ENCODE measurements around the gene ASXL1.
"Not testable (repeated sequence)": the region's sequence is repeated elsewhere in the genome, so short reads cannot be mapped to it uniquely, and the experiment has no call there.

Gene ASXL1

GRCh38 chr20:32368323-32368722 lies 10.2 kb downstream of the ASXL1 start:
- TF ChIP-seq, protein P1, sequence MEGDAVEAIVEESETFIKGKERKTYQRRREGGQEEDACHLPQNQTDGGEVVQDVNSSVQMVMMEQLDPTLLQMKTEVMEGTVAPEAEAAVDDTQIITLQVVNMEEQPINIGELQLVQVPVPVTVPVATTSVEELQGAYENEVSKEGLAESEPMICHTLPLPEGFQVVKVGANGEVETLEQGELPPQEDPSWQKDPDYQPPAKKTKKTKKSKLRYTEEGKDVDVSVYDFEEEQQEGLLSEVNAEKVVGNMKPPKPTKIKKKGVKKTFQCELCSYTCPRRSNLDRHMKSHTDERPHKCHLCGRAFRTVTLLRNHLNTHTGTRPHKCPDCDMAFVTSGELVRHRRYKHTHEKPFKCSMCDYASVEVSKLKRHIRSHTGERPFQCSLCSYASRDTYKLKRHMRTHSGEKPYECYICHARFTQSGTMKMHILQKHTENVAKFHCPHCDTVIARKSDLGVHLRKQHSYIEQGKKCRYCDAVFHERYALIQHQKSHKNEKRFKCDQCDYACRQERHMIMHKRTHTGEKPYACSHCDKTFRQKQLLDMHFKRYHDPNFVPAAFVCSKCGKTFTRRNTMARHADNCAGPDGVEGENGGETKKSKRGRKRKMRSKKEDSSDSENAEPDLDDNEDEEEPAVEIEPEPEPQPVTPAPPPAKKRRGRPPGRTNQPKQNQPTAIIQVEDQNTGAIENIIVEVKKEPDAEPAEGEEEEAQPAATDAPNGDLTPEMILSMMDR (IDR thresholded peaks at IDR 0.05; ENCODE audit: insufficient read depth, low read length, poor library complexity, severe bottlenecking): no peak
- DNase-seq (ENCODE audit: extremely low read depth, insufficient read length): no peak
- Histone ChIP-seq H3K27me3 (replicated peaks; ENCODE audit: control insufficient read depth, insufficient read depth, low read length) (no peaks in the 10 kb centered on the region), H3K36me3 (ENCODE audit: control insufficient read depth, insufficient read depth, low read length) (peaks cover 7% of the 10 kb centered on the region), H3K4me3 (replicated peaks; ENCODE audit: low read depth, low read length) (no peak overlapping the region)

GRCh38 chr20:32368925-32369324 lies 10.8 kb downstream of the ASXL1 start:
- DNase-seq (ENCODE audit: extremely low read depth, insufficient read length): no peak
- H3K27me3 ChIP-seq (replicated peaks; ENCODE audit: control insufficient read depth, insufficient read depth, low read length): no peaks in the 10 kb centered on the region
- peaks cover 7% of the 10 kb centered on the region for H3K36me3 ChIP-seq (ENCODE audit: control insufficient read depth, insufficient read depth, low read length)
- H3K4me3 ChIP-seq (replicated peaks; ENCODE audit: low read depth, low read length): no peak overlapping the region
- TF ChIP-seq, protein P1 (IDR thresholded peaks at IDR 0.05; ENCODE audit: insufficient read depth, low read length, poor library complexity, severe bottlenecking): no peak

DNA sequence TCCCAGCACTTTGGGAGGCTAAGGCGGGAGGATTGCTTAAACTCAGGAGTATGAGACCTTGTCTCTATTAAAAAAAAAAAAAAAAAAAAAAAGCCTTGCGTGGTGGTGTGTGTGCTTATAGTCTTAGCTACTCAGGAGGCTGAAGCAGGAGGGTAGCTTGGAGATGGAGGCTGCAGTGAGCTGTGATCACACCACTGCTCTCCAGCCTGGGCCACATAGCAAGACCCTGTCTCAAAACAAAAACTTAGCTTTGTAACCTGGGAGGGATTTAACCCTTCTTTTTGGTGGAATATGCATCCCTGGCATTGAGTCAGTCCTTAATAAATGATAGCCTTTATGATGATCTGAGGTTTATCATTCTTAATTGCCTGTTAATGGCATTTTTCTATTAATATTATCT lies 12.8 kb downstream of the ASXL1 start:
- TF ChIP-seq, protein P1 (IDR thresholded peaks at IDR 0.05; ENCODE audit: insufficient read depth, low read length, poor library complexity, severe bottlenecking): no peak
- no peak for DNase-seq (ENCODE audit: extremely low read depth, insufficient read length)
- H3K4me3 ChIP-seq (replicated peaks; ENCODE audit: low read depth, low read length): no peak overlapping the region
- no peaks in the 10 kb centered on the region for H3K27me3 ChIP-seq (replicated peaks; ENCODE audit: control insufficient read depth, insufficient read depth, low read length)
- peaks cover 7% of the 10 kb centered on the region for H3K36me3 ChIP-seq (ENCODE audit: control insufficient read depth, insufficient read depth, low read length)

DNA sequence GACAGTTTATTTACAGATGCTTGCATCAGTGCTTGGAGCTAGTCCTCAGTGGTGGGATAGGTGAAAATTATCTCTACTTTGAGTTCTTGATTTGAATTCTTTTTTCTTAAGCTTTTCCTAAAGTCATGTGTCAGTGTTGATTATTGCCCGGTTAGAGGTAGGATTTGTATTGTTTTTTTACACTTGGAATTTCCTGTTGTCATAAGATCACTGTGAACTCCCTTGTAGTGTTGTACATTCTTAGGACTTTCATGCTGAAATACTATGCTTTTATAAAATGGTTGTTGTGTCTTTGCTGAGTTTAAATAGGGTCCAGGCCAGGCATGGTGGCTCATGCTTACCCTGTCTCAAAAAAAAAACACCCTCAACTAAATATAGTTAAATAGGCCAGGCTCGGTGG lies 20.3 kb downstream of the ASXL1 start:
- no peaks in the 10 kb centered on the region for H3K27me3 ChIP-seq (replicated peaks; ENCODE audit: control insufficient read depth, insufficient read depth, low read length)
- H3K36me3 ChIP-seq (ENCODE audit: control insufficient read depth, insufficient read depth, low read length): peaks cover 4% of the 10 kb centered on the region
- H3K4me3 ChIP-seq (replicated peaks; ENCODE audit: low read depth, low read length): no peak overlapping the region
- TF ChIP-seq, protein P1 (IDR thresholded peaks at IDR 0.05; ENCODE audit: insufficient read depth, low read length, poor library complexity, severe bottlenecking): no peak
- DNase-seq (ENCODE audit: extremely low read depth, insufficient read length): no peak

DNA sequence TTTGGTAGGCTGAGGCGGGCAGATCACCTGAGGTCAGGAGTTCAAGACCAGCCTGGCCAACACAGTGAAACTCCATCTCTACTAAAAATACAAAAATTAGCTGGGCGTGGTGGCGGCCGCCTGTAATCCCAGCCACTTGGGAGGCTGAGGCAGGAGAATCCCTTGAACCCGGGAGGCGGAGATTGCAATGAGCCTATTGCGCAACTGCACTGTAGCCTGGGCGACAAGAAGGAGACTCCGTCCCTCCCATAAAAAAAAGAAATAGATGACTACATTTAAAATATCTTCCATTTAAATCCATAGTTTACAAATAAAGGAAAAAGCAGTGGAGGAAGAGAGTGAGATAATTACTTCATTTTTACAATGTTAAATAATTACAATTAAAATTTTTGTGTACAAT lies 21.9 kb downstream of the ASXL1 start:
- H3K4me3 ChIP-seq (replicated peaks; ENCODE audit: low read depth, low read length); H3K36me3 ChIP-seq (ENCODE audit: control insufficient read depth, insufficient read depth, low read length); DNase-seq (ENCODE audit: extremely low read depth, insufficient read length); H3K27me3 ChIP-seq (replicated peaks; ENCODE audit: control insufficient read depth, insufficient read depth, low read length): not testable (repeated sequence)

DNA sequence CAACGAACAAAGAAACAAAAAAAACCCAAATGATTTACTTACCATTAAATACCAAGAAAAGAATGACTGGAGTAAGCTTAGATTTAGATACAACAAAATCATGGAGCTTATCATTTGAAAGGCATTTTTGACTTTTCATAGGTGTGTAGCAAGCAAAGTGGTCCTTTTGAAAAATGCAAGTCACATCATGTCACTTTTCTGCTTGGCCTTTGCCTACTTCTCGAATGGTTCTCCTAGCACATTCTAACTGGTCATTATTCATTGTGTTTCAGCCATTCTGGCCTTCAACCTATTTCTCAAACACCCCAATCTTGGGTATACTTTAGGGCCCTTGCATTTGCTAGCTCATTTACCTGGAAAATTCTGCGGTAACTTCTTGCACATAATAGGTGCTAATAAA lies 22.6 kb downstream of the ASXL1 start:
- peaks cover 7% of the 10 kb centered on the region for H3K36me3 ChIP-seq (ENCODE audit: control insufficient read depth, insufficient read depth, low read length)
- H3K4me3 ChIP-seq (replicated peaks; ENCODE audit: low read depth, low read length): no peak overlapping the region
- no peak for DNase-seq (ENCODE audit: extremely low read depth, insufficient read length)
- no peaks in the 10 kb centered on the region for H3K27me3 ChIP-seq (replicated peaks; ENCODE audit: control insufficient read depth, insufficient read depth, low read length)
- TF ChIP-seq, protein P1 (IDR thresholded peaks at IDR 0.05; ENCODE audit: insufficient read depth, low read length, poor library complexity, severe bottlenecking): no peak
